PFSK-1 (cell line): ENCODE results near the gene NAT16.

ENCODE experiments used
- FOXP2 ChIP-seq: optimal IDR thresholded peaks from 2 replicates; pipeline ENCODE3; 2011; ENCODE audit warnings: borderline replicate concordance, control low read depth, inconsistent platforms; ENCODE audit not compliant: insufficient read depth; ENCODE audit errors: extremely low read length, extremely low read depth
- POLR2AphosphoS5 ChIP-seq: IDR thresholded peaks from 2 replicates; pipeline ENCODE4 v1.6.1; 2012; ENCODE audit warnings: low read depth, mild to moderate bottlenecking, control low read depth, low read length, moderate library complexity
- REST ChIP-seq, 2 experiments: IDR thresholded peaks; 2 replicates each; pipeline versions ENCODE4 v1.6.1 to v1.8.0; 2011 to 2012; ENCODE audit warnings: low read depth in 2 of 2, low read length in 2 of 2, control low read depth in 1 of 2, inconsistent platforms in 1 of 2, mild to moderate bottlenecking in 1 of 2, moderate library complexity in 1 of 2; ENCODE audit not compliant: insufficient read depth in 1 of 2
- SIN3A ChIP-seq: IDR thresholded peaks from 2 replicates; pipeline ENCODE4 v1.6.1; 2012; ENCODE audit warnings: mild to moderate bottlenecking, low read length, moderate library complexity, borderline replicate concordance; ENCODE audit not compliant: insufficient read depth
- TAF1 ChIP-seq: IDR thresholded peaks from 2 replicates; pipeline ENCODE4 v1.6.1; 2012; ENCODE audit warnings: low read length, control low read depth, borderline replicate concordance; ENCODE audit not compliant: insufficient read depth

The NAT16 gene

GRCh38 chr7:101207459-101207858 lies 27.4 kb upstream of the NAT16 start:
- TF ChIP-seq SIN3A (no peak), FOXP2 (no peak), POLR2AphosphoS5 (no peak; the same call in 1 of the 2 replicates), REST (IDR thresholded peaks at IDR 0.05; ENCODE audit: insufficient read depth in 1 of 2, low read depth in 2 of 2, low read length in 2 of 2) (no peak), TAF1 (no peak)

DNA sequence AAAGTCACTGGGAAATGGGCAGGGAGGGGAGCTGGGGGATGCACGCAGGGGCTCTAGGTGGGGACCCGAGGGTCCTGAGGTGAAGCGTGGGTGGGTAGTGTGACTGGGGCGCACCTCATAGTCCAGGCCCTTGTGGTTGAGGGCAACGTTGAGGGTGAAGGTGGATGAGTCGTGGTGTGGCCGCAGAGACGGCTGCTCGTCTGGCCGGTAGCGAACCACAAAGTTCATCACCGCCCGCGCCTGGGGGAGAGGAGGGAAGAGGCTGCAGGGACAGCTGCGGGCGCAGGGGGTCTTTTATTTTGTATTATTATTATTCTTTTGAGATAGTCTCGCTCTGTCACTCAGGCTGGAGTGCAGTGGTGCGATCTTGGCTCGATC lies 26.6 kb upstream of the NAT16 start:
- TF ChIP-seq POLR2AphosphoS5 (no peak), FOXP2 (no peak), TAF1 (no peak), SIN3A (no peak), REST (IDR thresholded peaks at IDR 0.05; ENCODE audit: insufficient read depth in 1 of 2, low read depth in 2 of 2, low read length in 2 of 2) (no peak)

DNA sequence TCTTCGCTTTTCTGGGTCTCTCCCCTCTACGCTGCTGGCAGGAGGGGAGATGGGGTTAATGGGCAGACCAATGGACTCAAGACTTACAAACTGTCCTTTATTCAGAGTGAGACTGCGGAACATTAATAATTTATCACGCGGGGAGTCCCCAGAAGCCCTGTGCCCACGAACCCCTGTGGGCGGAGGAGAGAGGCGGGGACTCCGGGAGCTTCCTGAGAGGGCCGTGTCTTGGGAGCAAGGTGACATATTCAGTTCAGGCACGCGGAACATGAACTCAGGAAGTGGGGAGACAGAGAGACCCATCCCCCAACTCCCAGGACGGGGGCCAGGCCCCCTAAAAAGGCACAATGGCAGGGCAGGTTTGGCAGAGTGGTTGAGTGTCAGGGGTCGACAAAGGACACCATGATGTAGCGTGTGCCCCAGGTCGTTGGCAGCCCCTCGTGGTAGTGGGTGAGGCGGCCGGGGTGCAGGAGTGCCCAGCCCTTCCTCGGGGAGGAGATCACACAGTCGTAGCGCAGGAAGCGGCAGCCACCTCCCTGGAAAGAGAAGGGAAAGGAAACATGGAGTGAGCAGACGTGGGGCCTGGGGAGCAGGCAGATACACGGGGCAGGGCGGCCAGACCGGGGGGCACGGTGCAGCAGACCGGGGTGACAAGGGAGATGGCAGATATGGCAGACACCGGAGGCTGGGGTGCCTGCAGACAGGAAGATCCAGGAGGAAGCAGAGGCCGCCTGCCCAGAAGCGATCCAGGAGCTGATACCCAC lies 26.0 kb upstream of the NAT16 start:
- TF ChIP-seq TAF1 (no peak), POLR2AphosphoS5 (no peak), SIN3A (no peak), REST (IDR thresholded peaks at IDR 0.05; ENCODE audit: insufficient read depth in 1 of 2, low read depth in 2 of 2, low read length in 2 of 2) (no peak), FOXP2 (no peak)

DNA sequence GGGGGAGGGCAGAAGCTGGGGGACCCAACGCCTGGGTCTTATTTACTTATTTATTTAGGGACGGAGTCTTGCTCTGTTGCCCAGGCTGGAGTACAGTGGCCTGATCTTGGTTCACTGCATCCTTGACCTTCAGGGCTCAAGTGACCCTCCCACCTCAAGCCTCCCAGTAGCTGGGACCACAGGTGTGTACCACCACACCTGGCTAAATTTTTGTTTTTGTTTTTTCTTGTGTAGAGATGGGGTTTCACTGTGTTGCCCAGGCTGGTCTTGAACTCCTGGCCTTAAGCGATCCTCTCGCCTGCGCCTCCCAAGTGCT lies 22.5 kb upstream of the NAT16 start:
- no peak for TF ChIP-seq FOXP2
- TF ChIP-seq POLR2AphosphoS5, result no peak
- no peak for TF ChIP-seq SIN3A
- TF ChIP-seq TAF1, result no peak
- TF ChIP-seq REST (IDR thresholded peaks at IDR 0.05; ENCODE audit: insufficient read depth in 1 of 2, low read depth in 2 of 2, low read length in 2 of 2), result no peak
